H1 (cell line): Measurements from ENCODE around the gene MKLN1. TPM values are rescaled to one million over a fixed set of nuclear protein-coding genes. Genes with fewer than 3 reads are reported as not detected.

ENCODE experiments used
- CBX8 ChIP-seq: fragments of 300-800, 300-1000 bp; sonication (generic); IDR thresholded peaks from 2 replicates; pipeline ENCODE4 v1.7.1; 2016; ENCODE audit warnings: low read depth, low read length, borderline replicate concordance
- E2F6 ChIP-seq: IDR thresholded peaks from 2 replicates; pipeline ENCODE4 v1.6.1; 2012; ENCODE audit warnings: inconsistent platforms
- EP300 ChIP-seq, 2 experiments: IDR thresholded peaks; 1 replicate in 1 of 2; 2 replicates in 1 of 2; pipeline ENCODE4 v1.6.1; 2011 to 2012; ENCODE audit warnings: low read depth in 2 of 2, low read length in 2 of 2, mild to moderate bottlenecking in 2 of 2, borderline replicate concordance in 1 of 2, inconsistent platforms in 1 of 2, moderate library complexity in 1 of 2
- JUN ChIP-seq: IDR thresholded peaks from 2 replicates; pipeline ENCODE4 v1.6.1; 2011; ENCODE audit warnings: low read depth, mild to moderate bottlenecking, improper control_type of control experiment, low read length
- PHF8 ChIP-seq: fragments of 200-600 bp; sonication (generic); conservative IDR thresholded peaks from 2 replicates; pipeline ENCODE4 v1.7.1; 2012; ENCODE audit warnings: low read depth, mild to moderate bottlenecking, inconsistent platforms, low read length, moderate library complexity
- SAP30 ChIP-seq: fragments of 300-600 bp; sonication (generic); IDR thresholded peaks from 2 replicates; pipeline ENCODE4 v1.7.1; 2012; ENCODE audit warnings: low read length, moderate library complexity, mild to moderate bottlenecking, inconsistent platforms; ENCODE audit not compliant: insufficient read depth, insufficient replicate concordance
- SP1 ChIP-seq: IDR thresholded peaks from 2 replicates; pipeline ENCODE4 v1.6.1; 2011; ENCODE audit warnings: low read depth, low read length
- SP4 ChIP-seq: IDR thresholded peaks from 2 replicates; pipeline ENCODE4 v1.6.1; 2012; ENCODE audit warnings: low read length, inconsistent platforms
- polyA plus RNA-seq, 7 experiments: library from polyadenylated mRNA; depleted of rRNA in 3 of 7; stranded (reverse) in 5 of 7; unstranded in 2 of 7; fragments of >200 nt in 5 of 7; fragments of 200-250 nt in 2 of 7; gene quantifications; 1 replicate in 5 of 7; 2 replicates in 1 of 7; 4 replicates in 1 of 7; pipeline versions ENCODE4 v1.2.1 to v1.2.3, GENCODE V29; 2011 to 2013; ENCODE audit warnings: missing spikeins in 2 of 7, mixed read lengths in 2 of 7
- total RNA-seq: library from RNA; stranded (reverse); fragmentation: NEBNext Ultra II Directional; extraction: Animal tissue kit (Norgen Biotek cat#: 25700); gene quantifications from 2 replicates; pipeline ENCODE4 v1.2.1, GENCODE V29; 2021
- TF ChIP-seq, protein P1 (sequence below): fragments of 300-600 bp; sonication (generic); IDR thresholded peaks from 2 replicates; pipeline ENCODE4 v1.7.1; 2012; ENCODE audit warnings: low read length, moderate library complexity, mild to moderate bottlenecking, inconsistent platforms; ENCODE audit not compliant: insufficient replicate concordance

The MKLN1 gene
- total and polyA plus RNA-seq, 2 of the 8 experiments (the other 6 are each of a cell fraction or from before 2014, with no cell fraction given) = 22.3 to 50.9 TPM

- TF ChIP-seq, protein P1, sequence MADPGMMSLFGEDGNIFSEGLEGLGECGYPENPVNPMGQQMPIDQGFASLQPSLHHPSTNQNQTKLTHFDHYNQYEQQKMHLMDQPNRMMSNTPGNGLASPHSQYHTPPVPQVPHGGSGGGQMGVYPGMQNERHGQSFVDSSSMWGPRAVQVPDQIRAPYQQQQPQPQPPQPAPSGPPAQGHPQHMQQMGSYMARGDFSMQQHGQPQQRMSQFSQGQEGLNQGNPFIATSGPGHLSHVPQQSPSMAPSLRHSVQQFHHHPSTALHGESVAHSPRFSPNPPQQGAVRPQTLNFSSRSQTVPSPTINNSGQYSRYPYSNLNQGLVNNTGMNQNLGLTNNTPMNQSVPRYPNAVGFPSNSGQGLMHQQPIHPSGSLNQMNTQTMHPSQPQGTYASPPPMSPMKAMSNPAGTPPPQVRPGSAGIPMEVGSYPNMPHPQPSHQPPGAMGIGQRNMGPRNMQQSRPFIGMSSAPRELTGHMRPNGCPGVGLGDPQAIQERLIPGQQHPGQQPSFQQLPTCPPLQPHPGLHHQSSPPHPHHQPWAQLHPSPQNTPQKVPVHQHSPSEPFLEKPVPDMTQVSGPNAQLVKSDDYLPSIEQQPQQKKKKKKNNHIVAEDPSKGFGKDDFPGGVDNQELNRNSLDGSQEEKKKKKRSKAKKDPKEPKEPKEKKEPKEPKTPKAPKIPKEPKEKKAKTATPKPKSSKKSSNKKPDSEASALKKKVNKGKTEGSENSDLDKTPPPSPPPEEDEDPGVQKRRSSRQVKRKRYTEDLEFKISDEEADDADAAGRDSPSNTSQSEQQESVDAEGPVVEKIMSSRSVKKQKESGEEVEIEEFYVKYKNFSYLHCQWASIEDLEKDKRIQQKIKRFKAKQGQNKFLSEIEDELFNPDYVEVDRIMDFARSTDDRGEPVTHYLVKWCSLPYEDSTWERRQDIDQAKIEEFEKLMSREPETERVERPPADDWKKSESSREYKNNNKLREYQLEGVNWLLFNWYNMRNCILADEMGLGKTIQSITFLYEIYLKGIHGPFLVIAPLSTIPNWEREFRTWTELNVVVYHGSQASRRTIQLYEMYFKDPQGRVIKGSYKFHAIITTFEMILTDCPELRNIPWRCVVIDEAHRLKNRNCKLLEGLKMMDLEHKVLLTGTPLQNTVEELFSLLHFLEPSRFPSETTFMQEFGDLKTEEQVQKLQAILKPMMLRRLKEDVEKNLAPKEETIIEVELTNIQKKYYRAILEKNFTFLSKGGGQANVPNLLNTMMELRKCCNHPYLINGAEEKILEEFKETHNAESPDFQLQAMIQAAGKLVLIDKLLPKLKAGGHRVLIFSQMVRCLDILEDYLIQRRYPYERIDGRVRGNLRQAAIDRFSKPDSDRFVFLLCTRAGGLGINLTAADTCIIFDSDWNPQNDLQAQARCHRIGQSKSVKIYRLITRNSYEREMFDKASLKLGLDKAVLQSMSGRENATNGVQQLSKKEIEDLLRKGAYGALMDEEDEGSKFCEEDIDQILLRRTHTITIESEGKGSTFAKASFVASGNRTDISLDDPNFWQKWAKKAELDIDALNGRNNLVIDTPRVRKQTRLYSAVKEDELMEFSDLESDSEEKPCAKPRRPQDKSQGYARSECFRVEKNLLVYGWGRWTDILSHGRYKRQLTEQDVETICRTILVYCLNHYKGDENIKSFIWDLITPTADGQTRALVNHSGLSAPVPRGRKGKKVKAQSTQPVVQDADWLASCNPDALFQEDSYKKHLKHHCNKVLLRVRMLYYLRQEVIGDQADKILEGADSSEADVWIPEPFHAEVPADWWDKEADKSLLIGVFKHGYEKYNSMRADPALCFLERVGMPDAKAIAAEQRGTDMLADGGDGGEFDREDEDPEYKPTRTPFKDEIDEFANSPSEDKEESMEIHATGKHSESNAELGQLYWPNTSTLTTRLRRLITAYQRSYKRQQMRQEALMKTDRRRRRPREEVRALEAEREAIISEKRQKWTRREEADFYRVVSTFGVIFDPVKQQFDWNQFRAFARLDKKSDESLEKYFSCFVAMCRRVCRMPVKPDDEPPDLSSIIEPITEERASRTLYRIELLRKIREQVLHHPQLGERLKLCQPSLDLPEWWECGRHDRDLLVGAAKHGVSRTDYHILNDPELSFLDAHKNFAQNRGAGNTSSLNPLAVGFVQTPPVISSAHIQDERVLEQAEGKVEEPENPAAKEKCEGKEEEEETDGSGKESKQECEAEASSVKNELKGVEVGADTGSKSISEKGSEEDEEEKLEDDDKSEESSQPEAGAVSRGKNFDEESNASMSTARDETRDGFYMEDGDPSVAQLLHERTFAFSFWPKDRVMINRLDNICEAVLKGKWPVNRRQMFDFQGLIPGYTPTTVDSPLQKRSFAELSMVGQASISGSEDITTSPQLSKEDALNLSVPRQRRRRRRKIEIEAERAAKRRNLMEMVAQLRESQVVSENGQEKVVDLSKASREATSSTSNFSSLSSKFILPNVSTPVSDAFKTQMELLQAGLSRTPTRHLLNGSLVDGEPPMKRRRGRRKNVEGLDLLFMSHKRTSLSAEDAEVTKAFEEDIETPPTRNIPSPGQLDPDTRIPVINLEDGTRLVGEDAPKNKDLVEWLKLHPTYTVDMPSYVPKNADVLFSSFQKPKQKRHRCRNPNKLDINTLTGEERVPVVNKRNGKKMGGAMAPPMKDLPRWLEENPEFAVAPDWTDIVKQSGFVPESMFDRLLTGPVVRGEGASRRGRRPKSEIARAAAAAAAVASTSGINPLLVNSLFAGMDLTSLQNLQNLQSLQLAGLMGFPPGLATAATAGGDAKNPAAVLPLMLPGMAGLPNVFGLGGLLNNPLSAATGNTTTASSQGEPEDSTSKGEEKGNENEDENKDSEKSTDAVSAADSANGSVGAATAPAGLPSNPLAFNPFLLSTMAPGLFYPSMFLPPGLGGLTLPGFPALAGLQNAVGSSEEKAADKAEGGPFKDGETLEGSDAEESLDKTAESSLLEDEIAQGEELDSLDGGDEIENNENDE = no peak
- TF ChIP-seq PHF8 (no peak), JUN (no peak), SP1 (no peak), CBX8 (no peak), EP300 (IDR thresholded peaks at IDR 0.05; ENCODE audit: borderline replicate concordance in 1 of 2, low read depth in 2 of 2, low read length in 2 of 2) (no peak), SAP30 (no peak), SP4 (no peak), E2F6 (no peak)
Observed at GRCh38 chr7:131363719-131364118, 36.0 kb downstream of the MKLN1 start (continued).
